H1 (cell line): ENCODE data around the gene SULF2. TPM values are rescaled to one million over a fixed set of nuclear protein-coding genes. Genes with fewer than 3 reads are reported as not detected.

Experiments
- CREB1 ChIP-seq: IDR thresholded peaks from 2 replicates; pipeline ENCODE4 v1.6.1; 2012; ENCODE audit warnings: inconsistent platforms
- JUN ChIP-seq: IDR thresholded peaks from 2 replicates; pipeline ENCODE4 v1.6.1; 2011; ENCODE audit warnings: low read depth, mild to moderate bottlenecking, improper control_type of control experiment, low read length
- NRF1 ChIP-seq: IDR thresholded peaks from 2 replicates; pipeline ENCODE4 v1.6.1; 2011; ENCODE audit warnings: mild to moderate bottlenecking, low read depth, low read length, improper control_type of control experiment
- SRF ChIP-seq: IDR thresholded peaks from 2 replicates; pipeline ENCODE4 v1.6.1; 2011; ENCODE audit warnings: mild to moderate bottlenecking, low read depth, low read length, moderate library complexity
- polyA plus RNA-seq, 7 experiments: library from polyadenylated mRNA; depleted of rRNA in 3 of 7; stranded (reverse) in 5 of 7; unstranded in 2 of 7; fragments of >200 nt in 5 of 7; fragments of 200-250 nt in 2 of 7; gene quantifications; 1 replicate in 5 of 7; 2 replicates in 1 of 7; 4 replicates in 1 of 7; pipeline versions ENCODE4 v1.2.1 to v1.2.3, GENCODE V29; 2011 to 2013; ENCODE audit warnings: missing spikeins in 2 of 7, mixed read lengths in 2 of 7
- total RNA-seq: library from RNA; stranded (reverse); fragmentation: NEBNext Ultra II Directional; extraction: Animal tissue kit (Norgen Biotek cat#: 25700); gene quantifications from 2 replicates; pipeline ENCODE4 v1.2.1, GENCODE V29; 2021

The SULF2 gene
- total and polyA plus RNA-seq, 2 of the 8 experiments (the other 6 are each of a cell fraction or from before 2014, with no cell fraction given): 15.7 to 28.2 TPM

DNA sequence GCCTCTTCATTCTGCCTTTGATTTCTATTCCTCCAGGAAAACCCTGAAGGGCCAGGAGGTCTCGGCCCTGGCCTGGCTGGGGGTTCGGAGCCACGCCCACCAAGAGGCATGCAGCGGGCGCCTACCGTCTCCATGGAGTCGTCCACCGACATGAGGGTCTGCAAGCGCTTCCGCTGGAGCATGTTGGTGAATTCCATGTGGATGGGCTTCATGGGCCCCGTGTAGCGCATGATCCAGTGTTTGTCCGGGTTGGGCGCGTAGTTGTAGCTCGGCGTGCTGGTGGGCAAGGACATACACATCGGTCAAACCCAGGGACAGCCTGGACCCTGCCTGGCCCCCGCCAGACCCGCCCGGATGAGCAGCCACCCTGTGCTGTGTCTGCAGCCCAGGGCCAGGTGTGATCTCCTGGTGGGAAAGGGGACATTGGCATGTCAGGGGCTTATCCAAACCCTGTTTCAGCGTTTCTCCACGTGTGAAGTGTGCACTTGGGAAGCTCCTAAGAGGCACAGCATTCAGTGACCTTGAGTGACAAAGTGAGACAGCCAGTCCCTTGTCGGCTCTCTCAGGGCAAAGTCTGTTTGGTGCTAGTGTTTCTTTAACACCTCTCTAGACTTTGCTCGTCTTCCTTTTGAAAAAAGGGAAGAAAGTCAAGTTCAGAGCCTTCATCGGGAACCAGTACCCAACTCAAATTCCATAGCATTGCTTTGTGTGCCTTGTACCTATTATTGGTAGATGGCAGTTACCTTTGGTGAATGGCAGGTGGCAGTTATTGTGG, 100.8 kb downstream of the SULF2 start (continued):
- TF ChIP-seq SRF (no peak), CREB1 (no peak), JUN (no peak), NRF1 (no peak)
